Transverse colon (tissue), 3 donors: ENCODE measurements around the gene MAF.

Experiments
- CTCF ChIP-seq, 5 experiments: fragments of 200-600 bp in 3 of 5; fragments of 450-650 bp in 2 of 5; sonication (generic) in 3 of 5; IDR thresholded peaks; 1 replicate in 2 of 5; 2 replicates in 3 of 5; pipeline ENCODE4 v1.5.1; 2016 to 2017; ENCODE audit warnings: antibody characterized with exemption in 5 of 5, inconsistent platforms in 3 of 5, mild to moderate bottlenecking in 2 of 5, moderate library complexity in 1 of 5
- EP300 ChIP-seq: sonication (generic); formaldehyde crosslinking; IDR thresholded peaks from one replicate; pipeline ENCODE4 v1.6.1; 2017; ENCODE audit warnings: antibody characterized with exemption, low read depth

DNA sequence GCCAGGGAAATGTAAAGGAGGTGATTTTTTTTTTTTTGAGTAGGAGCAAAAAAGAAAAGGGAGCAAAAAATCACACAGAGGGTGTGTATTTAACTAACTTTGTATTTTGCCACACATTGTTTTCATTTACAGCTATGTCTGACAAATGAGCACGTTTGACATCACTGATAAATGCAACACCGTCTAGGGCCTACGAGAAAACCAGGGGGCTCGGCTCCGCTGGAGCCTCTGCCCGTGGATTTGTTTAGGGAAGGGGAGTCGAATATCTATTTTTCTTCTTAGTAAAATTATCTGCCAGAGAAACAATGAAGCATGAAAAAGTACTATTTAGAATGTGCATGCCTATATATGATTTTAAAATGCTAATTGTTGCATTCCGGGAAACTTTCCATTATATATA, 6.8 kb downstream of the MAF start:
- TF ChIP-seq CTCF (IDR thresholded peaks at IDR 0.05) (no peak), EP300 (no peak)
